ENCODE measurements around the gene GPX6.

- no peak for TF ChIP-seq CTCF (IDR thresholded peaks at IDR 0.05)
- TF ChIP-seq POLR2A (IDR thresholded peaks at IDR 0.05): no peak
Measured at GRCh38 chr6:28458568-28458967, 57.0 kb downstream of the GPX6 start.

Measured in right lobe of liver (tissue), 4 donors.